K562 (cell line): Measurements from ENCODE around the gene TM7SF2. TPM values are rescaled to one million over a fixed set of nuclear protein-coding genes. Genes with fewer than 3 reads are reported as not detected.
A peak's percentile ranks its signal among the peaks of the same experiment; 100 is the strongest.

Source experiments
- ADNP ChIP-seq: fragments of 200-800 bp; sonication (Bioruptor generic); IDR thresholded peaks from 2 replicates; pipeline ENCODE4 v1.6.1; 2016; ENCODE audit warnings: missing genetic modification characterization, missing compliant biosample characterization
- BDP1 ChIP-seq: IDR thresholded peaks from 3 replicates; pipeline ENCODE4 v1.6.1; 2011; ENCODE audit not compliant: insufficient read length, insufficient read depth
- BRCA1 ChIP-seq, 2 experiments: fragments of 450-650 bp in 1 of 2; sonication (generic) in 1 of 2; formaldehyde crosslinking in 1 of 2; IDR thresholded peaks; 2 replicates each; pipeline versions ENCODE4 v1.5.0 to v1.6.1; 2017 to 2020; ENCODE audit warnings: mild to moderate bottlenecking in 1 of 2, missing genetic modification reagents in 1 of 2
- C11orf30 ChIP-seq: fragments of 450-650 bp; IDR thresholded peaks from 2 replicates; pipeline ENCODE4 v1.6.1; 2016; ENCODE audit warnings: low read depth, mild to moderate bottlenecking
- CUX1 ChIP-seq: fragments of 200-800 bp; sonication (Bioruptor generic); IDR thresholded peaks from 2 replicates; pipeline ENCODE4 v1.6.1; 2016; ENCODE audit warnings: missing genetic modification characterization, missing compliant biosample characterization
- DDX20 ChIP-seq: fragments of 450-650 bp; IDR thresholded peaks from 2 replicates; pipeline ENCODE4 v1.6.1; 2016; ENCODE audit warnings: missing genetic modification characterization, low read depth, mild to moderate bottlenecking, missing compliant biosample characterization, moderate library complexity
- EP300 ChIP-seq: IDR thresholded peaks from 2 replicates; pipeline ENCODE4 v1.6.1; 2012; ENCODE audit warnings: low read length, improper control_type of control experiment
- EP400 ChIP-seq: fragments of 450-650 bp; IDR thresholded peaks from 2 replicates; pipeline ENCODE4 v1.6.1; 2017; ENCODE audit warnings: antibody characterized with exemption, mild to moderate bottlenecking, moderate library complexity
- OTX1 ChIP-seq: fragments of 450-650 bp; formaldehyde crosslinking; IDR thresholded peaks from 2 replicates; pipeline ENCODE4 v1.4.0; 2022; ENCODE audit warnings: mild to moderate bottlenecking
- PATZ1 ChIP-seq: fragments of 250-450 bp; sonication (Bioruptor Pico); IDR thresholded peaks from 2 replicates; pipeline ENCODE4 v1.5.0; 2020; ENCODE audit warnings: mild to moderate bottlenecking, borderline replicate concordance
- PBX2 ChIP-seq, 2 experiments: IDR thresholded peaks in 1 of 2; conservative IDR thresholded peaks in 1 of 2; 2 replicates each; pipeline ENCODE4 v1.6.1; 2016; ENCODE audit warnings: low read depth in 2 of 2, mild to moderate bottlenecking in 1 of 2, missing compliant biosample characterization in 1 of 2, missing genetic modification characterization in 1 of 2, moderate library complexity in 1 of 2
- PURB ChIP-seq: sonication (generic); formaldehyde crosslinking; IDR thresholded peaks from 2 replicates; pipeline ENCODE4 v1.9.0; 2021; ENCODE audit warnings: low read depth, mild to moderate bottlenecking, missing genetic modification reagents
- STAT5B ChIP-seq: fragments of 250-450 bp; sonication (Bioruptor Pico); IDR thresholded peaks from 2 replicates; pipeline ENCODE4 v1.8.0; 2021; ENCODE audit warnings: mild to moderate bottlenecking, inconsistent platforms
- TEAD1 ChIP-seq, 2 experiments: fragments of 450-650 bp in 1 of 2; sonication (generic) in 1 of 2; formaldehyde crosslinking; IDR thresholded peaks; 2 replicates each; pipeline versions ENCODE4 v1.4.0 to v1.8.0; 2020 to 2022; ENCODE audit warnings: mild to moderate bottlenecking in 2 of 2, missing genetic modification reagents in 1 of 2
- TEAD2 ChIP-seq: fragments of 450-650 bp; IDR thresholded peaks from 2 replicates; pipeline ENCODE4 v1.6.1; 2016; ENCODE audit warnings: missing genetic modification characterization, control low read depth, missing compliant biosample characterization
- ZNF561 ChIP-seq: fragments of 450-650 bp; formaldehyde crosslinking; conservative IDR thresholded peaks from 2 replicates; pipeline ENCODE4 v1.4.0; 2020; ENCODE audit warnings: mild to moderate bottlenecking, moderate library complexity
- polyA plus RNA-seq, 8 experiments: library from polyadenylated mRNA; depleted of rRNA in 4 of 8; stranded (reverse) in 5 of 8; unstranded in 3 of 8; fragments of >200 nt; fragmentation: Nextera tagmentation in 2 of 8; fragmentation: Illumina TruSeq in 1 of 8; extraction: Ambion mirVana in 2 of 8; extraction: Trizol in 1 of 8; gene quantifications; 2 replicates each; pipeline versions ENCODE4 v1.2.1 to v1.2.3, GENCODE V29; 2011 to 2014; ENCODE audit warnings: inconsistent platforms in 1 of 8, missing spikeins in 1 of 8
- total RNA-seq, 7 experiments: library from RNA; depleted of rRNA in 6 of 7; stranded (reverse); fragments of >200 nt in 6 of 7; fragmentation: Illumina TruSeq in 2 of 7; extraction: Trizol in 2 of 7; gene quantifications; 2 replicates each; pipeline versions ENCODE4 v1.2.1 to v1.2.3, GENCODE V29; 2011 to 2021; ENCODE audit warnings: low replicate concordance in 1 of 7

TM7SF2 gene
- total and polyA plus RNA-seq, 9 of the 15 experiments (the other 6 are each of a cell fraction or from before 2014, with no cell fraction given) = 1.2 to 22.0 (median 14.3) TPM

- TF ChIP-seq C11orf30 = peak; percentile 96
- TF ChIP-seq ADNP (tag) = no peak
- TF ChIP-seq BRCA1 (IDR thresholded peaks at IDR 0.05) = no peak
- TF ChIP-seq BRCA1 (CRISPR knock-in tag; IDR thresholded peaks at IDR 0.05) = peak; percentile 82; the same call in 1 of the 2 replicates
- no peak for TF ChIP-seq PURB (CRISPR knock-in tag)
- no peak for TF ChIP-seq PATZ1
- peak; percentile 18; the same call in 1 of the 2 replicates for TF ChIP-seq EP300
- no peak for TF ChIP-seq STAT5B (CRISPR knock-in tag)
- peak; percentile 91 for TF ChIP-seq EP400
- TF ChIP-seq BDP1 = no peak
- TF ChIP-seq TEAD2 (tag) = no peak
- no peak for TF ChIP-seq CUX1 (CRISPR knock-in tag)
- TF ChIP-seq PBX2 (CRISPR knock-in tag; IDR thresholded peaks at IDR 0.05; ENCODE audit: low read depth) = no peak
- TF ChIP-seq PBX2 (tag; conservative IDR thresholded peaks at IDR 0.05; ENCODE audit: low read depth) = no peak
- TF ChIP-seq DDX20 (tag) = no peak
- no peak for TF ChIP-seq OTX1 (CRISPR knock-in tag)
- TF ChIP-seq ZNF561 (CRISPR knock-in tag) = no peak
- peak; percentile 5 to 81; a peak in 2 of 4 replicates for TF ChIP-seq TEAD1 (CRISPR knock-in tag; IDR thresholded peaks at IDR 0.05)
These were observed 5.8 kb downstream of the TM7SF2 start, which contains the start of gene ZNHIT2 (continued) for GRCh38 chr11:65117206-65118096.
